Measurements from ENCODE around the gene RASGRF1.
A peak's percentile ranks its signal among the peaks of the same experiment; 100 is the strongest.

RASGRF1 gene

DNA sequence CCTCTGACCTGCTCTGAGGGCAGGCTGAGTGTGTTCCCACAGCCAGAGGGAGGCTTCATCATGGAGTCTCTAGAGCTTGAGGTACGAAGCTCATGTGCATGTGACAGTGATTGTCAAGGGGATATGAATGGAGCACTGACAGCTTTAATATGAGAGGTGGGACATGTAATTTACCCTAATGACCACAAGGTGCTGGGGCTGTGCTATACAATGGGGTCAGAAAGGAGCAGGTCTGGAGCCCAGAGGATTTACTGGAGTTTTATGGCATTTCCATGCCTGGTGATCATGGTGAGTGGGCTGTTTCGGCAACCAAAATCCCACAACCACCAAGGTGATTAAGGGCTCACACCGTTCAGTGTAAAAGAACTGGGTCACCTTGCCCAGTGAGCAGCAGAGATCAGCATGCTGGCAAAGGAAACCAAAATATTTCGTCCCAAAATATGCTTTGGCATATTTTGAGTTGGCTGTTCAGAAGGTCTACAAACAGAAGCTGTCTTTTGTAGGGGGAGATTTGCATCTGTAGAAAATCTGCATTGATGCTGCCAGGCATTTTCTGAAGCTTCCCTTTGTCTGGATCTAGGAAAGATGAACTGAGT is 40.1 kb upstream of the RASGRF1 start:
- no peak overlapping the region for H3K4me3 ChIP-seq (ENCODE audit: low read depth, low read length)
- peak; percentile 19 for TF ChIP-seq CTCF (IDR thresholded peaks at IDR 0.05; ENCODE audit: insufficient read depth, low read depth, low read length, missing control alignments)
- no peak for DNase-seq (ENCODE audit: low read depth)

DNA sequence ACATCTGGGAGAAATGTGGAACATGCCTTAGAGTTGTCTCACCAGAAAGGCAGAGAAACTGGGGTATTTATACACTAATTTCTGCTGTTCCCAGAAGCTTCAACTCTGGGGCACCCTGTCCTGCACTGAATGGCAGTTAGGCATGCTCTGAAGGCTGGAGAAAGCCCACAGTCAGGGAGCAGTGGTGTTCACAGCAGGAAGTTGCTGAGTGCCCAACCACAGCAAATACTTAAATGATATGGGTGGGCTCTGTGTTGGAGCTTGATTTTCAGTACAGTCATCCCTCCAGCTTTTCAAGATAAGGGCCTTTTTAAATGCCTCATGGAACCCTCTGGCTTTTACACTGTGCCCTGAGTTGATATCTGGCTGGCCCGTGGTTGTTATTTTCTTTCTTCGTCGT is 38.7 kb upstream of the RASGRF1 start:
- DNase-seq (ENCODE audit: low read depth) = no peak
- TF ChIP-seq CTCF (IDR thresholded peaks at IDR 0.05; ENCODE audit: insufficient read depth, low read depth, low read length, missing control alignments) = no peak
- no peak overlapping the region for H3K4me3 ChIP-seq (ENCODE audit: low read depth, low read length)

DNA sequence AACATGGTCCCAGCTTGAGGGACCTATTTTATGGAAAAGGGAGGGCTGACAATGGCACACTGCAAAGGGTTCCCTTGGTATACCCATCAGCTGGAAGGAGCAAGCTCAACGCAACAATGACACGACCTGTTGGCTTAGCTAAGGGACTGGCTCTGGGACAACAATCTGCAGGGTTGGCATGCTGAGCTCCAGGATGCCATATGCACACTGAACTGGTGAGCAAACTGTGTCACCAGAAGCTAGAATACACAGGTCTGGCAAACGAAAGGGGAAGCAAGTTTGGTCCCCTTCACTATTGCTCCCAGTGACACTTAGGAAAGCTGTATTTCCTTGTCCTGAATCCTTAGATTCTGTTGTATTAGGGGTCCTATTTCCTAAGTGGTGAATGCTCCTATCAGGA is 38.0 kb upstream of the RASGRF1 start:
- no peak overlapping the region for H3K4me3 ChIP-seq (ENCODE audit: low read depth, low read length)
- DNase-seq (ENCODE audit: low read depth) = no peak
- no peak for TF ChIP-seq CTCF (IDR thresholded peaks at IDR 0.05; ENCODE audit: insufficient read depth, low read depth, low read length, missing control alignments)

GRCh38 chr15:79124388-79124787 is 33.8 kb upstream of the RASGRF1 start:
- DNase-seq (ENCODE audit: low read depth) = no peak
- no peak for TF ChIP-seq CTCF (IDR thresholded peaks at IDR 0.05; ENCODE audit: insufficient read depth, low read depth, low read length, missing control alignments)
- H3K4me3 ChIP-seq (ENCODE audit: low read depth, low read length) = no peak overlapping the region

DNA sequence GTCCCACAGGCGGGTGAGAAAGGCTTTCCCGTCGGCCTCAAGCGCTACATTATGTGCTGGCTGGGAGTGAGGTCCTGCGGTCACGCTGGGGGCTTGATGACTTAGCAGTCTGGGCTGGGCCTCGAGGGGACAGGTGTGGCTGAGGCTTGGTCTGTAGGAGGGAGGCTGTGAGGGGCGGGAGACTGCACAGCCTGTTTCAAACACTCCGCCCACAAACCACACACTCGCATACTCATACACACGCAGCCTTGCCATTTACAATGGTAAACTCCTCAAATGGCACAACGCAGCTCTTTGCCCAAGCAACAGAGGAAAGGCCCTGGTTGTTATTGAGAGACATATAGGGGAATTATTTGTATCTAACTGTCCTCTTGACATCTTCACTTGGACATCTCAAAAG is 32.4 kb upstream of the RASGRF1 start:
- DNase-seq (ENCODE audit: low read depth) = no peak
- no peak overlapping the region for H3K4me3 ChIP-seq (ENCODE audit: low read depth, low read length)
- TF ChIP-seq CTCF (IDR thresholded peaks at IDR 0.05; ENCODE audit: insufficient read depth, low read depth, low read length, missing control alignments) = no peak

DNA sequence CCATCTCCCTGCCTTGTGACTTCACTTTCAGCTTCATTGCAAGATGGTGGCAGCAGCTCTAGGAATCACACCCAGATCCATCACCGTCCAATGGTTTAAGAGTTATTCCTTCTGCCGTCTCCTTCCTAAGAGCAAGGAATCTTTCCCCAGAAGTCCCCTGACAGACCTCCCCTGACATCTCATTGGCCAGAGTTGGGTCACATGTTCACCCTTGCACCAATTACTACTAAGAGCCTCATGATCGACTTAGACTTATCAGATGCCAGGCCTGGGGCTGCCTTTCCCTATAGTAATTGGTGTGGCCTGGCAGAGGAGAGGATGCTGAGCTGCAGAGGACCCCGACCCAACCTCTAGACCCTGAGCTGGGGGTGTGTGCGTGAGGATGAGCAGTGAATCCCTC is 31.8 kb upstream of the RASGRF1 start:
- DNase-seq (ENCODE audit: low read depth) = no peak
- no peak for TF ChIP-seq CTCF (IDR thresholded peaks at IDR 0.05; ENCODE audit: insufficient read depth, low read depth, low read length, missing control alignments)
- H3K4me3 ChIP-seq (ENCODE audit: low read depth, low read length) = no peak overlapping the region

- no peak for DNase-seq (ENCODE audit: low read depth)
- no peak for TF ChIP-seq CTCF (IDR thresholded peaks at IDR 0.05; ENCODE audit: insufficient read depth, low read depth, low read length, missing control alignments)
- H3K4me3 ChIP-seq (ENCODE audit: low read depth, low read length) = no peak overlapping the region
Observed at GRCh38 chr15:79121571-79121970, 31.0 kb upstream of the RASGRF1 start.
